GM23338 (cell line): ENCODE results near the gene SLC25A26. TPM values are rescaled to one million over a fixed set of nuclear protein-coding genes. Genes with fewer than 3 reads are reported as not detected.

Source experiments
- ATAC-seq: fragments of 200-7000 bp; cut with Tn5 transposase; 3 replicates; pipeline ENCODE4 v1.9.1; 2020
- DNase-seq: peaks from one replicate; pipeline ENCODE4 v3.0.0-alpha.2; 2015; ENCODE audit warnings: low spot score
- H2AFZ ChIP-seq: fragments of 200-600 bp; sonication (generic); 2 replicates; pipeline ENCODE4 v1.8.0; 2016; ENCODE audit warnings: antibody characterized with exemption, mild to moderate bottlenecking, moderate library complexity
- H3F3A ChIP-seq: fragments of 200-600 bp; sonication (generic); replicated peaks from 2 replicates; pipeline ENCODE4 v1.8.0; 2017; ENCODE audit warnings: antibody characterized with exemption, mixed run types, low read depth
- H3K27ac ChIP-seq: fragments of 200-600 bp; sonication (generic); 2 replicates; pipeline ENCODE4 v1.6.1; 2016; ENCODE audit warnings: low read depth
- H3K27me3 ChIP-seq: fragments of 200-600 bp; sonication (generic); 2 replicates; pipeline ENCODE4 v1.8.0; 2016; ENCODE audit warnings: mild to moderate bottlenecking, mixed run types, moderate library complexity; ENCODE audit not compliant: insufficient read depth
- H3K36me3 ChIP-seq: fragments of 200-600 bp; sonication (generic); 2 replicates; pipeline ENCODE4 v1.8.0; 2016; ENCODE audit warnings: mild to moderate bottlenecking; ENCODE audit not compliant: insufficient read depth
- H3K4me1 ChIP-seq: fragments of 200-600 bp; sonication (generic); 2 replicates; pipeline ENCODE4 v1.8.0; 2016; ENCODE audit warnings: mild to moderate bottlenecking, moderate library complexity; ENCODE audit not compliant: insufficient read depth
- H3K4me2 ChIP-seq: fragments of 200-600 bp; sonication (generic); 2 replicates; pipeline ENCODE4 v1.7.1; 2017; ENCODE audit warnings: mixed run types
- H3K4me3 ChIP-seq: fragments of 200-600 bp; sonication (generic); 2 replicates; pipeline ENCODE4 v1.6.1; 2016; ENCODE audit warnings: mixed run types
- H3K79me2 ChIP-seq: fragments of 200-600 bp; sonication (generic); replicated peaks from 2 replicates; pipeline ENCODE4 v1.8.0; 2017; ENCODE audit warnings: mild to moderate bottlenecking; ENCODE audit not compliant: insufficient read depth
- H3K9me2 ChIP-seq: fragments of 200-600 bp; sonication (generic); 2 replicates; pipeline ENCODE4 v1.8.0; 2017; ENCODE audit not compliant: insufficient read depth
- H4K20me1 ChIP-seq: fragments of 200-600 bp; sonication (generic); replicated peaks from 2 replicates; pipeline ENCODE4 v1.8.0; 2017; ENCODE audit warnings: mild to moderate bottlenecking; ENCODE audit not compliant: insufficient read depth
- H3K27ac Mint-ChIP-seq: 2 replicates; pipeline ENCODE4 v1.8.0; 2020; ENCODE audit warnings: inconsistent platforms, mild to moderate bottlenecking, moderate library complexity, mixed read lengths
- H3K27me3 Mint-ChIP-seq: 3 replicates; pipeline ENCODE4 v1.8.0; 2022; ENCODE audit warnings: low read depth, mild to moderate bottlenecking, moderate library complexity, mixed read lengths, inconsistent platforms; ENCODE audit not compliant: insufficient read depth, poor library complexity
- H3K36me3 Mint-ChIP-seq: 3 replicates; pipeline ENCODE4 v1.8.0; 2021; ENCODE audit warnings: low read depth, mild to moderate bottlenecking, inconsistent platforms, moderate library complexity, mixed read lengths
- H3K4me1 Mint-ChIP-seq: 3 replicates; pipeline ENCODE4 v1.8.0; 2020; ENCODE audit warnings: mild to moderate bottlenecking, inconsistent platforms, mixed read lengths
- H3K4me3 Mint-ChIP-seq: 3 replicates; pipeline ENCODE4 v1.8.0; 2021; ENCODE audit warnings: moderate library complexity, mild to moderate bottlenecking, inconsistent platforms, mixed read lengths
- H3K9me3 Mint-ChIP-seq: 3 replicates; pipeline ENCODE4 v1.8.0; 2020; ENCODE audit warnings: moderate library complexity, mild to moderate bottlenecking, inconsistent platforms, mixed read lengths
- CREB1 ChIP-seq: fragments of 250-450 bp; sonication (Bioruptor Pico); IDR thresholded peaks from 2 replicates; pipeline ENCODE4 v1.5.0; 2020; ENCODE audit warnings: low read depth, mild to moderate bottlenecking, moderate library complexity
- CTCF ChIP-seq, 2 experiments: fragments of 200-600 bp in 1 of 2; sonication (generic) in 1 of 2; conservative IDR thresholded peaks; 2 replicates each; pipeline versions ENCODE4 v1.5.1 to v1.6.1; 2016 to 2017; ENCODE audit warnings: antibody characterized with exemption in 2 of 2, low read depth in 2 of 2, mild to moderate bottlenecking in 2 of 2, moderate library complexity in 1 of 2
- ETS1 ChIP-seq: IDR thresholded peaks from 2 replicates; pipeline ENCODE4 v1.6.1; 2016; ENCODE audit warnings: antibody characterized with exemption
- EZH2 ChIP-seq: fragments of 200-600 bp; sonication (generic); IDR thresholded peaks from one replicate; pipeline ENCODE4 v1.8.0; 2017; ENCODE audit warnings: antibody characterized with exemption, mild to moderate bottlenecking, low read depth; ENCODE audit not compliant: unreplicated experiment
- EZH2phosphoT487 ChIP-seq: fragments of 200-600 bp; sonication (generic); IDR thresholded peaks from one replicate; pipeline ENCODE4 v1.8.1; 2018; ENCODE audit warnings: antibody characterized with exemption; ENCODE audit not compliant: unreplicated experiment
- JUNB ChIP-seq: IDR thresholded peaks from one replicate; pipeline ENCODE4 v1.6.1; 2016; ENCODE audit warnings: antibody characterized with exemption; ENCODE audit not compliant: unreplicated experiment
- NANOG ChIP-seq: IDR thresholded peaks from 2 replicates; pipeline ENCODE4 v1.6.1; 2016; ENCODE audit warnings: antibody characterized with exemption, borderline replicate concordance
- POLR2AphosphoS5 ChIP-seq: IDR thresholded peaks from 2 replicates; pipeline ENCODE4 v1.6.1; 2016; ENCODE audit warnings: antibody characterized with exemption, low read depth
- REST ChIP-seq: IDR thresholded peaks from one replicate; pipeline ENCODE4 v1.6.1; 2018; ENCODE audit warnings: antibody characterized with exemption; ENCODE audit not compliant: unreplicated experiment
- STAT1 ChIP-seq: IDR thresholded peaks from one replicate; pipeline ENCODE4 v1.6.1; 2016; ENCODE audit warnings: antibody characterized with exemption; ENCODE audit not compliant: unreplicated experiment
- ZNF114 ChIP-seq: fragments of 250-450 bp; sonication (Bioruptor Pico); IDR thresholded peaks from 2 replicates; pipeline ENCODE4 v1.5.0; 2020; ENCODE audit warnings: mild to moderate bottlenecking, moderate library complexity
- ZNF331 ChIP-seq: fragments of 250-450 bp; sonication (Bioruptor Pico); IDR thresholded peaks from 2 replicates; pipeline ENCODE4 v1.5.0; 2020; ENCODE audit warnings: low read depth, mild to moderate bottlenecking, moderate library complexity
- ZNF462 ChIP-seq: fragments of 250-450 bp; sonication (Bioruptor Pico); IDR thresholded peaks from 2 replicates; pipeline ENCODE4 v1.5.0; 2020; ENCODE audit warnings: mild to moderate bottlenecking, moderate library complexity
- polyA plus RNA-seq: library from polyadenylated mRNA; unstranded; fragments of >200 nt; fragmentation: Nextera tagmentation; extraction: Ambion mirVana; gene quantifications from 2 replicates; pipeline ENCODE4 v1.2.1, GENCODE V29; 2016
- total RNA-seq: library from RNA; depleted of rRNA; stranded (reverse); fragments of >200 nt; shearing (Covaris generic); gene quantifications from 2 replicates; pipeline ENCODE4 v1.2.3, GENCODE V29; 2014

The SLC25A26 gene
- total and polyA plus RNA-seq, 2 experiments from 2014 or later, result 24.8 to 40.2 TPM

GRCh38 chr3:66248641-66249040, 27.8 kb downstream of the SLC25A26 start:
- peaks cover 11% of the 10 kb centered on the region; the same call in 2 of the 3 replicates for H3K36me3 Mint-ChIP-seq
- H3K27ac ChIP-seq, result no peak overlapping the region
- H3K9me2 ChIP-seq, result no peaks in the 10 kb centered on the region
- H3K27ac Mint-ChIP-seq, result no peak overlapping the region
- TF ChIP-seq NANOG, result no peak
- TF ChIP-seq ETS1, result no peak
- no peak for TF ChIP-seq JUNB
- no peak for TF ChIP-seq EZH2phosphoT487
- no peak for TF ChIP-seq ZNF462 (CRISPR knock-in tag)
- TF ChIP-seq CTCF (conservative IDR thresholded peaks at IDR 0.05; ENCODE audit: low read depth in 2 of 2), result no peak
- TF ChIP-seq REST, result no peak
- TF ChIP-seq ZNF331 (CRISPR knock-in tag), result no peak
- TF ChIP-seq STAT1, result no peak
- TF ChIP-seq CREB1 (CRISPR knock-in tag), result no peak
- no peak for TF ChIP-seq POLR2AphosphoS5
- TF ChIP-seq EZH2, result no peak
- no peak for TF ChIP-seq ZNF114 (CRISPR knock-in tag)
- H3F3A ChIP-seq, result no peaks in the 10 kb centered on the region
- ATAC-seq (no peak), DNase-seq (no peak)
- no peaks in the 10 kb centered on the region for H3K9me3 Mint-ChIP-seq
- H4K20me1 ChIP-seq, result no peaks in the 10 kb centered on the region
- H3K4me1 Mint-ChIP-seq, result no peaks in the 10 kb centered on the region
- no peak overlapping the region for H3K4me2 ChIP-seq
- no peak overlapping the region for H3K4me3 Mint-ChIP-seq
- H3K4me3 ChIP-seq, result no peak overlapping the region
- no peaks in the 10 kb centered on the region for H3K79me2 ChIP-seq
- H3K27me3 Mint-ChIP-seq, result peaks cover 1% of the 10 kb centered on the region
- no peaks in the 10 kb centered on the region for H3K27me3 ChIP-seq
- no peaks in the 10 kb centered on the region for H3K4me1 ChIP-seq
- no peak overlapping the region for H2AFZ ChIP-seq
- no peaks in the 10 kb centered on the region; the same call in 1 of the 2 replicates for H3K36me3 ChIP-seq
